Right kidney (tissue), 1 donor: ENCODE measurements around the gene PPP1R3G.
A peak's percentile ranks its signal among the peaks of the same experiment; 100 is the strongest.

Experiments
- DNase-seq: peaks from one replicate; pipeline ENCODE4 v3.0.0-alpha.2; 2016

Gene PPP1R3G

GRCh38 chr6:5068153-5068751 is 16.9 kb upstream of the PPP1R3G start:
- no peak for DNase-seq

- no peak for DNase-seq
These were observed 13.9 kb upstream of the PPP1R3G start for GRCh38 chr6:5071216-5071615.

- DNase-seq, result no peak
These were observed 12.7 kb upstream of the PPP1R3G start for GRCh38 chr6:5072440-5072839.

- DNase-seq, result no peak
These were observed 11.1 kb upstream of the PPP1R3G start for GRCh38 chr6:5073992-5074391.

GRCh38 chr6:5076931-5077330 is 8.2 kb upstream of the PPP1R3G start:
- DNase-seq, result no peak

DNA sequence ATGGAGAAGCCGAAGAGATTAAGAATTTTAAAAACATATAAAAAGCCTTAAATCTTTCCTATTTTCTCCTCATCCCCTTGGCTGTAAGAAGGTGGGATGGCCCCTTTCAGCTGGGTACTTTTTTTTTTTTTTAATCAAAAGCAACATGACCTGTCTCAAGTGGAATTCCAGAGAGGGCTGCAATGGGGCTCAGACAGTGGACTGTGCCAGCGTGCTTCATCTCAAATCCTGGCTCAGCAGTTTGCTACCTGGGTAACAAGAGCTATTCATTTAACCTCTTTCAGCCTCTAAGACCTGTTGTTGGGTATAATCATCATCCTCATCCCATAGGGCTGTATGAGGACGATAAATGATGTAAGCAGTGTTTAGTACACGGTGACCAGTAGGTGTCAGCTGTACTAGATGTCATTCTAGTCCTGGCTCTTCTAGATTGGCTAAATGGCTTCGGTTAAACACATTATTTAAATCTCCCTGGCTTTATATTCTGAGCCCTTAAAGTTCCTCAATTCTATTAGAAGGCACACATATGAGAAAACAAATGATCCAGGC is 6.9 kb upstream of the PPP1R3G start:
- no peak for DNase-seq

GRCh38 chr6:5079692-5080091 is 5.4 kb upstream of the PPP1R3G start:
- DNase-seq, result no peak

- no peak for DNase-seq
These were observed 4.6 kb upstream of the PPP1R3G start for GRCh38 chr6:5080574-5080973.

- DNase-seq, result no peak
These were observed 4.0 kb upstream of the PPP1R3G start for GRCh38 chr6:5081182-5081581.

- no peak for DNase-seq
These were observed 3.2 kb upstream of the PPP1R3G start for GRCh38 chr6:5081955-5082354.

- DNase-seq, result no peak
These were observed 2.4 kb upstream of the PPP1R3G start for GRCh38 chr6:5082487-5083306.

- DNase-seq, result no peak
These were observed 1.9 kb upstream of the PPP1R3G start for GRCh38 chr6:5083307-5083583.

- no peak for DNase-seq
These were observed 1.3 kb upstream of the PPP1R3G start for GRCh38 chr6:5083813-5084359.

DNA sequence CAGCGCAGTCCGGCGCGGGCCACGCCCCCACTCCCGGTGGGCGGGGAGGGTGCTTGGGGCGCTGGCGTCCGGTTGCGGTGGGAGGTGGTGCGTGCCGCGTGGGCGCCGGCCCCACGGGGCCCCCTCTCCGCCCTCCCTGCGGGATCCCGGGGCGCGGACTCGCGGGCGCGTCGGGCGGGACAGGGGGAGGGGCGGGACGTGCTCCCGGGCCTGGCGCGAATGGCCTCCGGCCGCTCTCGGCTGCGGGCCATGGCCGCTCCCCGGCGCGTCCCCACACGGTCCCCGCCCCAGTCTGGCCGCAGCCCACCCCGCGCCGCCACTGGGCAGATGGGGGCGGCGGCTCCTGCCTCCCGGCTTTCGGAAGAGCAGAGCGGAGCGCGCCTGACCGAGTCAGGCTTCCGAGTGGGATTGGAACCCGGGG is 771 bp upstream of the PPP1R3G start:
- no peak for DNase-seq

- peak; percentile 95 for DNase-seq
These were observed 630 bp downstream of the PPP1R3G start for GRCh38 chr6:5085648-5086293.

- DNase-seq, result no peak
These were observed 1.3 kb downstream of the PPP1R3G start for GRCh38 chr6:5086294-5086890.

DNA sequence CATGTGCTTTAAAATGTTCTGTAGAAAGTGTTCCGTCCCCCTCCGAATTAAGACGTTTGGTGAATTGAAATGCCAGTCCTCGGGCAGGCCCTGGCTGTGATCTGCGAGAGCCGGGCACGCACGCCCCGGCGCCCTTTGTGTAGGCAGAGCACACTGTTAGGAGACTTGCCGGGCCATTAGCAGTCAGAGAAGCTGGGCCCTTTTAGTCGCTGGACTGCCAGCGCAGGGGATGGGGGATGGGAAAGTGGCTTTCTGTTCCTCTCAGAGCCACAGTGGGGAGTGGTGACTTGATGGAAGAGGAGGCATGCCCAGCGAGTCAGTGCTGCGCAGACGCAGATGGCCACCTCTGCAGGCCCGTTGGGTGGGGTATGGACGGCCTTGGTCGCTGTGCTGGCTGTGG is 2.2 kb downstream of the PPP1R3G start:
- DNase-seq, result no peak

- DNase-seq, result no peak
These were observed 3.6 kb downstream of the PPP1R3G start for GRCh38 chr6:5088780-5089179.

GRCh38 chr6:5089481-5090438 is 4.6 kb downstream of the PPP1R3G start:
- no peak for DNase-seq

GRCh38 chr6:5090603-5091002 is 5.5 kb downstream of the PPP1R3G start:
- no peak for DNase-seq

- no peak for DNase-seq
These were observed 6.3 kb downstream of the PPP1R3G start for GRCh38 chr6:5091210-5092069.
